ENCODE measurements around the gene HCRTR1. TPM values are rescaled to one million over a fixed set of nuclear protein-coding genes. Genes with fewer than 3 reads are reported as not detected.

Gene HCRTR1
- total and polyA plus RNA-seq, 2 of the 8 experiments (the other 6 are each of a cell fraction or from before 2014, with no cell fraction given), result 0.35 to 0.39 TPM

GRCh38 chr1:31667065-31667785 lies 49.7 kb downstream of the HCRTR1 start (continued):
- TF ChIP-seq CHD7 (IDR thresholded peaks at IDR 0.05; ENCODE audit: insufficient replicate concordance, low read length) (no peak), BCL11A (IDR thresholded peaks at IDR 0.05; ENCODE audit: low read depth in 2 of 2, low read length in 2 of 2) (no peak), GABPA (IDR thresholded peaks at IDR 0.05; ENCODE audit: borderline replicate concordance, insufficient read depth, low read length) (no peak), POLR2AphosphoS5 (IDR thresholded peaks at IDR 0.05; ENCODE audit: low read depth, low read length) (no peak), RBBP5 (IDR thresholded peaks at IDR 0.05; ENCODE audit: borderline replicate concordance, low read depth, low read length) (no peak), ASH2L (IDR thresholded peaks at IDR 0.05; ENCODE audit: low read length) (no peak), RAD21 (IDR thresholded peaks at IDR 0.05 in 1 of 2, conservative IDR thresholded peaks at IDR 0.05 in 1 of 2; ENCODE audit: low read depth in 2 of 2, low read length in 2 of 2) (no peak), CEBPB (IDR thresholded peaks at IDR 0.05; ENCODE audit: low read depth, low read length) (no peak), CHD1 (IDR thresholded peaks at IDR 0.05; ENCODE audit: low read depth, low read length) (no peak), TAF1 (IDR thresholded peaks at IDR 0.05; ENCODE audit: low read depth, low read length) (no peak)
